ENCODE measurements around the gene GSK3B. TPM values are rescaled to one million over a fixed set of nuclear protein-coding genes. Genes with fewer than 3 reads are reported as not detected.

GSK3B gene
- total RNA-seq (10 to 100 TPM; 65.1 to 73.1 TPM), polyA plus RNA-seq (ENCODE audit: insufficient read depth, low read depth, low replicate concordance) (64.9 TPM)
- long read RNA-seq, donor 1, full-length matches to known transcripts: 7 of 7 reads
- long read RNA-seq, donor 1, partial matches to known transcripts: 0 of 7 reads
- long read RNA-seq, donor 1, other reads (novel, unspliced or antisense): 0 of 7 reads
- long read RNA-seq, donor 2, full-length matches to known transcripts: 5 of 5 reads
- long read RNA-seq, donor 2, partial matches to known transcripts: 0 of 5 reads
- long read RNA-seq, donor 2, other reads (novel, unspliced or antisense): 0 of 5 reads

DNA sequence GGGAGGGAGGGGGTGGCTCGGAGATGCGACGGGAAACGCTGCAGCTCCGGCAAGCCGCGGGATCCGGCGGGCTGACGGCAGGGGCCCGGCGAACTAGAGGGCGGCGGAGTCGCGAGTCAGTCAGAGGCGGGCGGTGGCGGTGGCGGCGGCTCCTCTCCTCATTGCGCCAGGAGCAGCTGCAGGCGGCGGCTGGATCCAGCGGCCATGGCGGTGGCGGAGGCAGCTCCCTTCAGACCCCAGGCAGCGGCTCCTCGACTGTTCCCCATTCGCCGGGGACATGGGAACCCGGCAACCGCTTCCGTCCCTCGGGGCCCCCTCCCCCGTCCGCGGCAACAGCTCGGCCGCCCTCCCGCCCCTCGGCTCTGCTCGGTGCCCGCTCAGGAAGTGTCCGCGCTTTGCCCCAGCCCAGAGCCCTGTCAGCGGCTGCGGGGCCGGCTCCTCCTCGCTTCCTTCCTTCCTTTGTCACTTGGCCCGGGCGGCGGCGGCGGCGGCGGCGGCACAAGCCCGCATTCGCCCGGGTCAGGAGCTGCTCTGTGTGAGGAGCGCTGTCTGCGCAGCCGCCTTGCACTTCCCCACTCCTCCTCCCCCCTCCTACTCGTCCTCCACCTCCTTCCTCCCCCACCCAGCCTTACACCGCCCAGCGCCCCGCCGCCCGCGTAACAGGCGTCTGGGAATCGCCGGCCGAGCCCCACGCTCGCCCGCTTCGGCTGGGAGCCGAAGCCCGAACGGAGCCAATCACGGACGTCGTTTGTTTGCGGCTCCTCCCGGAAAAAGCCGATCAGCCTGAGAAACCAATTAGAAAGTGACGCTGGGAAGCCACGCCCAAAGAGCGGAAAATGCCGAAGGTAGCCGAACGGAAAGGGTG is at the start of gene GSK3B:
Gene GSK3B, minus strand, starts transcription at position 537 of the 865 bp plus-strand sequence. CDS start 1,013 bp downstream, outside the sequence.
- H3K36me3 ChIP-seq (ENCODE audit: low read depth, missing control alignments): no peaks in the 10 kb centered on the region
- peak within 1 kb of the TSS; percentile 88 to 90 for H3K4me3 ChIP-seq
- intact Hi-C loops (cut with DNase I; ENCODE audit: low total_unique reads): no loop called here
- peaks cover 15% of the 10 kb centered on the region for H3K4me1 ChIP-seq
- H3K27ac ChIP-seq: peak within 1 kb of the TSS; percentile 98 to 100
- H3K27me3 ChIP-seq: no peaks in the 10 kb centered on the region
- DNase-seq: peak; percentile 85
- TF ChIP-seq, protein P1, sequence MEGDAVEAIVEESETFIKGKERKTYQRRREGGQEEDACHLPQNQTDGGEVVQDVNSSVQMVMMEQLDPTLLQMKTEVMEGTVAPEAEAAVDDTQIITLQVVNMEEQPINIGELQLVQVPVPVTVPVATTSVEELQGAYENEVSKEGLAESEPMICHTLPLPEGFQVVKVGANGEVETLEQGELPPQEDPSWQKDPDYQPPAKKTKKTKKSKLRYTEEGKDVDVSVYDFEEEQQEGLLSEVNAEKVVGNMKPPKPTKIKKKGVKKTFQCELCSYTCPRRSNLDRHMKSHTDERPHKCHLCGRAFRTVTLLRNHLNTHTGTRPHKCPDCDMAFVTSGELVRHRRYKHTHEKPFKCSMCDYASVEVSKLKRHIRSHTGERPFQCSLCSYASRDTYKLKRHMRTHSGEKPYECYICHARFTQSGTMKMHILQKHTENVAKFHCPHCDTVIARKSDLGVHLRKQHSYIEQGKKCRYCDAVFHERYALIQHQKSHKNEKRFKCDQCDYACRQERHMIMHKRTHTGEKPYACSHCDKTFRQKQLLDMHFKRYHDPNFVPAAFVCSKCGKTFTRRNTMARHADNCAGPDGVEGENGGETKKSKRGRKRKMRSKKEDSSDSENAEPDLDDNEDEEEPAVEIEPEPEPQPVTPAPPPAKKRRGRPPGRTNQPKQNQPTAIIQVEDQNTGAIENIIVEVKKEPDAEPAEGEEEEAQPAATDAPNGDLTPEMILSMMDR (IDR thresholded peaks at IDR 0.05): no peak
- peak; percentile 81 for TF ChIP-seq POLR2A (IDR thresholded peaks at IDR 0.05)
- WGBS, 2 donors: 1% methylated on average over 46 to 65 of the region's 94 CpGs
- no peaks in the 10 kb centered on the region for H3K9me3 ChIP-seq

DNA sequence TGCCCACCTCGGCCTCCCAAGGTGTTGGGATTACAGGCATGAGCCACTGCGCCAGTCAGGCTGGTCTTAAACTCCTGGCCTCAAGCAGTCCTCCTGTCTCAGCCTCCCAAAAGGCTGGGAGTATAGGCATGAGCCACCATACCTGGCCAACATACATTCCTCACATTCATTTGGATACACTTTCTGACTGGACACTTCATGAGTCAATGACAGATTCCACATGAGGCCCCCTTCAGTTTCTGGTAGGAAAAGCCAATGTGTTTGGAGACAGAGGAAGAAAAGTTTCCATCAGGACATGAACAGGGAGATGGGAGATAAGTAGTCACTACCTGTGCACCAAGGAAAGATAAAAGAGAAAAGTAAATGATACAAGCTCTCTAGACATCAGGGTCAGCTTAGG is 49.4 kb upstream of the GSK3B start:
- TF ChIP-seq POLR2A (IDR thresholded peaks at IDR 0.05): no peak
- TF ChIP-seq, protein P1 (IDR thresholded peaks at IDR 0.05): no peak
- Histone ChIP-seq H3K27ac (no peak overlapping the region), H3K27me3 (no peaks in the 10 kb centered on the region), H3K4me1 (no peaks in the 10 kb centered on the region), H3K36me3 (ENCODE audit: low read depth, missing control alignments) (no peaks in the 10 kb centered on the region), H3K4me3 (no peak overlapping the region), H3K9me3 (no peaks in the 10 kb centered on the region)
- 97 to 100% methylated on average over 1 to 2 of the region's 2 CpGs for WGBS, 2 donors
- DNase-seq: no peak
- intact Hi-C loops (cut with DNase I; ENCODE audit: low total_unique reads): no loop called here

DNA sequence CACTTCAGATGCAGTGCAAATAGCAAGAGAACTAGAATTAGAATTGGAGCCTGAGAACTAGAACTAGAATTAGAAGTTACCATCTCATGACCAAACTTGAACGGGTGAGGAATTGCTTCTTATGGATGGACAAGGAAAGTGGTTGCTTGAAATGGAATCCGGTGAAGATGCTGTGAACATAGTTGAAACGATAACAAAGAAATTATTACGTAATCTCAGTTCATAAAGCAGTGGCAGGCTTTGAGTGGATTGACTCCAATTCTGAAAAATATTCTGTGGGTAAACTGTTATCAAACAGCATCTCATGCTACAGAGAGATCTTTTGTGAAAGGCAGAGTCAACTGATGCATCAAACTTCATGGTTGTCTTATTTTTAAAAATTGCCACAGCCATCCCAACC is 48.0 kb upstream of the GSK3B start:
- no peak for DNase-seq
- TF ChIP-seq, protein P1 (IDR thresholded peaks at IDR 0.05): no peak
- no peak for TF ChIP-seq POLR2A (IDR thresholded peaks at IDR 0.05)
- intact Hi-C loops (cut with DNase I; ENCODE audit: low total_unique reads): no loop called here
- H3K27me3 ChIP-seq: no peaks in the 10 kb centered on the region
- H3K9me3 ChIP-seq: no peaks in the 10 kb centered on the region
- no peaks in the 10 kb centered on the region for H3K36me3 ChIP-seq (ENCODE audit: low read depth, missing control alignments)
- WGBS, 2 donors: 91 to 93% methylated on average over 4 of the region's 4 CpGs
- no peak overlapping the region for H3K4me3 ChIP-seq
- no peak overlapping the region for H3K27ac ChIP-seq
- no peaks in the 10 kb centered on the region for H3K4me1 ChIP-seq

GRCh38 chr3:120140098-120140742 is 46.0 kb upstream of the GSK3B start:
- Histone ChIP-seq H3K4me3 (peak overlapping the region in 1 of 2 donors; percentile 45), H3K4me1 (no peaks in the 10 kb centered on the region), H3K9me3 (no peaks in the 10 kb centered on the region), H3K36me3 (ENCODE audit: low read depth, missing control alignments) (no peaks in the 10 kb centered on the region), H3K27me3 (no peaks in the 10 kb centered on the region), H3K27ac (no peak overlapping the region)
- peak; percentile 14 for DNase-seq
- intact Hi-C loops (cut with DNase I; ENCODE audit: low total_unique reads): no loop called here
- TF ChIP-seq, protein P1 (IDR thresholded peaks at IDR 0.05): no peak
- TF ChIP-seq POLR2A (IDR thresholded peaks at IDR 0.05): no peak
- WGBS, 2 donors: 49 to 80% methylated on average over 5 to 42 of the region's 52 CpGs
